HepG2 (cell line): ENCODE measurements around the gene IL1RL2. TPM values are rescaled to one million over a fixed set of nuclear protein-coding genes. Genes with fewer than 3 reads are reported as not detected.

Experiments
- BCL6 ChIP-seq: IDR thresholded peaks from 2 replicates; pipeline ENCODE4 v1.6.1; 2016; ENCODE audit warnings: missing genetic modification reagents, missing compliant biosample characterization
- ELF1 ChIP-seq: sonication (generic); formaldehyde crosslinking; IDR thresholded peaks from 2 replicates; pipeline ENCODE4 v1.4.0; 2020; ENCODE audit warnings: missing genetic modification reagents
- HHEX ChIP-seq: IDR thresholded peaks from 2 replicates; pipeline ENCODE4 v1.6.1; 2016; ENCODE audit warnings: control low read depth
- HMG20B ChIP-seq: conservative IDR thresholded peaks from 2 replicates; pipeline ENCODE4 v1.6.1; 2016; ENCODE audit warnings: missing genetic modification reagents, missing compliant biosample characterization
- NKX3-1 ChIP-seq: sonication (generic); formaldehyde crosslinking; IDR thresholded peaks from 2 replicates; pipeline ENCODE4 v1.5.0; 2020; ENCODE audit warnings: missing genetic modification reagents
- POLR2AphosphoS2 ChIP-seq: IDR thresholded peaks from 2 replicates; pipeline ENCODE4 v1.6.1; 2011; ENCODE audit warnings: low read depth, low read length, improper control_type of control experiment
- RXRA ChIP-seq: sonication (generic); formaldehyde crosslinking; IDR thresholded peaks from 2 replicates; pipeline ENCODE4 v1.5.1; 2020; ENCODE audit warnings: missing genetic modification reagents
- SCMH1 ChIP-seq: sonication (generic); formaldehyde crosslinking; IDR thresholded peaks from 2 replicates; pipeline ENCODE4 v1.9.0; 2021; ENCODE audit warnings: missing genetic modification reagents, mild to moderate bottlenecking, borderline replicate concordance
- U2AF1 ChIP-seq: fragments of 200-400 bp; formaldehyde crosslinking; optimal IDR thresholded peaks from 2 replicates; pipeline ENCODE3; 2017; ENCODE audit warnings: mild to moderate bottlenecking, low read depth, low read length
- ZFP41 ChIP-seq: sonication (generic); formaldehyde crosslinking; IDR thresholded peaks from 2 replicates; pipeline ENCODE4 v1.4.0; 2020; ENCODE audit warnings: mild to moderate bottlenecking, missing genetic modification reagents, borderline replicate concordance
- ZFP90 ChIP-seq: sonication (generic); formaldehyde crosslinking; IDR thresholded peaks from 2 replicates; pipeline ENCODE4 v1.8.0; 2022; ENCODE audit warnings: missing genetic modification reagents, mild to moderate bottlenecking, inconsistent platforms, borderline replicate concordance
- ZKSCAN5 ChIP-seq: sonication (generic); formaldehyde crosslinking; IDR thresholded peaks from 2 replicates; pipeline ENCODE4 v1.5.1; 2020; ENCODE audit warnings: mild to moderate bottlenecking, missing genetic modification reagents
- ZSCAN12 ChIP-seq: sonication (generic); formaldehyde crosslinking; IDR thresholded peaks from 2 replicates; pipeline ENCODE4 v1.9.0; 2021; ENCODE audit warnings: mild to moderate bottlenecking, missing genetic modification reagents
- polyA plus RNA-seq, 8 experiments: library from polyadenylated mRNA; depleted of rRNA in 3 of 8; stranded (reverse) in 7 of 8; unstranded in 1 of 8; fragments of >200 nt; fragmentation: Illumina TruSeq in 4 of 8; extraction: Trizol in 4 of 8; gene quantifications; 2 replicates each; pipeline versions ENCODE4 v1.2.1 to v1.2.3, GENCODE V29; 2011 to 2016; ENCODE audit warnings: low read depth in 4 of 8, missing spikeins in 1 of 8, mixed read lengths in 1 of 8; ENCODE audit not compliant: insufficient read depth in 1 of 8
- total RNA-seq, 5 experiments: library from RNA; depleted of rRNA; stranded (reverse); fragments of >200 nt; fragmentation: Illumina TruSeq; extraction: Trizol; gene quantifications; 2 replicates each; pipeline ENCODE4 v1.2.3, GENCODE V29; 2016; ENCODE audit warnings: low read depth in 1 of 5
- TF ChIP-seq, protein P1 (sequence below): sonication (generic); formaldehyde crosslinking; IDR thresholded peaks from 2 replicates; pipeline ENCODE4 v1.8.0; 2022; ENCODE audit warnings: missing genetic modification reagents, mild to moderate bottlenecking, borderline replicate concordance
- TF ChIP-seq, protein P2 (sequence below): IDR thresholded peaks from 2 replicates; pipeline ENCODE4 v1.6.1; 2016; ENCODE audit warnings: missing compliant biosample characterization, missing genetic modification reagents, borderline replicate concordance
- TF ChIP-seq, protein P3 (sequence below), 2 experiments: fragments of 450-650 bp in 1 of 2; sonication (generic) in 1 of 2; formaldehyde crosslinking in 1 of 2; IDR thresholded peaks; 2 replicates each; pipeline versions ENCODE4 v1.6.1 to v1.8.0; 2016 to 2022; ENCODE audit warnings: antibody characterized with exemption in 1 of 2, mild to moderate bottlenecking in 1 of 2, missing genetic modification reagents in 1 of 2
- TF ChIP-seq, protein P4 (sequence below): sonication (generic); formaldehyde crosslinking; IDR thresholded peaks from 2 replicates; pipeline ENCODE4 v1.4.0; 2020; ENCODE audit warnings: missing genetic modification reagents, low read depth, mild to moderate bottlenecking, borderline replicate concordance

Gene IL1RL2
- total and polyA plus RNA-seq, 2 of the 13 experiments (the other 11 are each of a cell fraction or from before 2014, with no cell fraction given) = 0.03 TPM; not detected in 1

- TF ChIP-seq BCL6 (CRISPR knock-in tag) (peak; percentile 82), HHEX (0 out of 2 replicates have a peak, but pooled peaks have one; percentile 16), ZKSCAN5 (CRISPR knock-in tag) (no peak), HMG20B (CRISPR knock-in tag) (0 out of 2 replicates have a peak, but pooled peaks have one; percentile 13), ZFP90 (CRISPR knock-in tag) (peak; percentile 95), RXRA (CRISPR knock-in tag) (peak; percentile 98), POLR2AphosphoS2 (no peak), ZFP41 (no peak; the same call in 1 of the 2 replicates), SCMH1 (CRISPR knock-in tag) (no peak), U2AF1 (no peak), NKX3-1 (CRISPR knock-in tag) (no peak; the same call in 1 of the 2 replicates), ZSCAN12 (CRISPR knock-in tag) (no peak), ELF1 (CRISPR knock-in tag) (no peak; the same call in 1 of the 2 replicates)
- TF ChIP-seq, protein P1, sequence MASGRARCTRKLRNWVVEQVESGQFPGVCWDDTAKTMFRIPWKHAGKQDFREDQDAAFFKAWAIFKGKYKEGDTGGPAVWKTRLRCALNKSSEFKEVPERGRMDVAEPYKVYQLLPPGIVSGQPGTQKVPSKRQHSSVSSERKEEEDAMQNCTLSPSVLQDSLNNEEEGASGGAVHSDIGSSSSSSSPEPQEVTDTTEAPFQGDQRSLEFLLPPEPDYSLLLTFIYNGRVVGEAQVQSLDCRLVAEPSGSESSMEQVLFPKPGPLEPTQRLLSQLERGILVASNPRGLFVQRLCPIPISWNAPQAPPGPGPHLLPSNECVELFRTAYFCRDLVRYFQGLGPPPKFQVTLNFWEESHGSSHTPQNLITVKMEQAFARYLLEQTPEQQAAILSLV = peak; percentile 79; the same call in 1 of the 2 replicates
- TF ChIP-seq, protein P2, sequence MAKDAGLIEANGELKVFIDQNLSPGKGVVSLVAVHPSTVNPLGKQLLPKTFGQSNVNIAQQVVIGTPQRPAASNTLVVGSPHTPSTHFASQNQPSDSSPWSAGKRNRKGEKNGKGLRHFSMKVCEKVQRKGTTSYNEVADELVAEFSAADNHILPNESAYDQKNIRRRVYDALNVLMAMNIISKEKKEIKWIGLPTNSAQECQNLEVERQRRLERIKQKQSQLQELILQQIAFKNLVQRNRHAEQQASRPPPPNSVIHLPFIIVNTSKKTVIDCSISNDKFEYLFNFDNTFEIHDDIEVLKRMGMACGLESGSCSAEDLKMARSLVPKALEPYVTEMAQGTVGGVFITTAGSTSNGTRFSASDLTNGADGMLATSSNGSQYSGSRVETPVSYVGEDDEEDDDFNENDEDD (CRISPR knock-in tag) = no peak
- TF ChIP-seq, protein P3, sequence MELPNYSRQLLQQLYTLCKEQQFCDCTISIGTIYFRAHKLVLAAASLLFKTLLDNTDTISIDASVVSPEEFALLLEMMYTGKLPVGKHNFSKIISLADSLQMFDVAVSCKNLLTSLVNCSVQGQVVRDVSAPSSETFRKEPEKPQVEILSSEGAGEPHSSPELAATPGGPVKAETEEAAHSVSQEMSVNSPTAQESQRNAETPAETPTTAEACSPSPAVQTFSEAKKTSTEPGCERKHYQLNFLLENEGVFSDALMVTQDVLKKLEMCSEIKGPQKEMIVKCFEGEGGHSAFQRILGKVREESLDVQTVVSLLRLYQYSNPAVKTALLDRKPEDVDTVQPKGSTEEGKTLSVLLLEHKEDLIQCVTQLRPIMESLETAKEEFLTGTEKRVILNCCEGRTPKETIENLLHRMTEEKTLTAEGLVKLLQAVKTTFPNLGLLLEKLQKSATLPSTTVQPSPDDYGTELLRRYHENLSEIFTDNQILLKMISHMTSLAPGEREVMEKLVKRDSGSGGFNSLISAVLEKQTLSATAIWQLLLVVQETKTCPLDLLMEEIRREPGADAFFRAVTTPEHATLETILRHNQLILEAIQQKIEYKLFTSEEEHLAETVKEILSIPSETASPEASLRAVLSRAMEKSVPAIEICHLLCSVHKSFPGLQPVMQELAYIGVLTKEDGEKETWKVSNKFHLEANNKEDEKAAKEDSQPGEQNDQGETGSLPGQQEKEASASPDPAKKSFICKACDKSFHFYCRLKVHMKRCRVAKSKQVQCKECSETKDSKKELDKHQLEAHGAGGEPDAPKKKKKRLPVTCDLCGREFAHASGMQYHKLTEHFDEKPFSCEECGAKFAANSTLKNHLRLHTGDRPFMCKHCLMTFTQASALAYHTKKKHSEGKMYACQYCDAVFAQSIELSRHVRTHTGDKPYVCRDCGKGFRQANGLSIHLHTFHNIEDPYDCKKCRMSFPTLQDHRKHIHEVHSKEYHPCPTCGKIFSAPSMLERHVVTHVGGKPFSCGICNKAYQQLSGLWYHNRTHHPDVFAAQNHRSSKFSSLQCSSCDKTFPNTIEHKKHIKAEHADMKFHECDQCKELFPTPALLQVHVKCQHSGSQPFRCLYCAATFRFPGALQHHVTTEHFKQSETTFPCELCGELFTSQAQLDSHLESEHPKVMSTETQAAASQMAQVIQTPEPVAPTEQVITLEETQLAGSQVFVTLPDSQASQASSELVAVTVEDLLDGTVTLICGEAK (IDR thresholded peaks at IDR 0.05) = no peak
- TF ChIP-seq, protein P3 (CRISPR knock-in tag; IDR thresholded peaks at IDR 0.05) = no peak; the same call in 1 of the 2 replicates
- TF ChIP-seq, protein P4, sequence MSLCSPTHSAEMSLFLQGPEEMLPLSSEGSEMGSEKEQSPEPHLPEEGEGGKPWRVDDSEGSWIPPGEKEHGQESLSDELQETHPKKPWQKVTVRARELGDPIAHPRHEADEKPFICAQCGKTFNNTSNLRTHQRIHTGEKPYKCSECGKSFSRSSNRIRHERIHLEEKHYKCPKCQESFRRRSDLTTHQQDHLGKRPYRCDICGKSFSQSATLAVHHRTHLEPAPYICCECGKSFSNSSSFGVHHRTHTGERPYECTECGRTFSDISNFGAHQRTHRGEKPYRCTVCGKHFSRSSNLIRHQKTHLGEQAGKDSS (CRISPR knock-in tag) = peak; percentile 90; the same call in 1 of the 2 replicates
Observed at GRCh38 chr2:102240640-102241370, 54.0 kb downstream of the IL1RL2 start (continued).
